ENCODE data around the gene TUT1. TPM values are rescaled to one million over a fixed set of nuclear protein-coding genes. Genes with fewer than 3 reads are reported as not detected.

The TUT1 gene
- total RNA-seq, 2 experiments from 2014 or later = 22.5 to 38.2 TPM

- Histone ChIP-seq H3K79me2 (ENCODE audit: insufficient read depth, low read depth, low read length) (peaks cover 21% of the 10 kb centered on the region; the same call in 1 of the 2 replicates), H3K4me2 (ENCODE audit: low read length) (no peak overlapping the region), H3K27ac (ENCODE audit: low read depth, low read length, poor library complexity, severe bottlenecking) (no peak overlapping the region), H3K36me3 (ENCODE audit: insufficient read depth, low read length) (peaks cover 26% of the 10 kb centered on the region), H2AFZ (ENCODE audit: low read length) (no peak overlapping the region), H3K4me3 (ENCODE audit: low read depth, low read length, poor library complexity, severe bottlenecking) (no peak overlapping the region), H3K9me2 (ENCODE audit: insufficient read depth, low read length) (no peaks in the 10 kb centered on the region), H4K20me1 (ENCODE audit: insufficient read depth, low read length) (no peaks in the 10 kb centered on the region), H3K4me1 (ENCODE audit: insufficient read depth, low read length, poor library complexity, severe bottlenecking) (peaks cover 29% of the 10 kb centered on the region), H3K9me3 (ENCODE audit: low read length) (no peaks in the 10 kb centered on the region)
- DNase-seq (ENCODE audit: low spot score) = no peak
- ChIA-PET CTCF (ENCODE audit: unreplicated experiment) (no interaction called here), POLR2A (interaction anchor here (0.7 kb wide), 1 partner anchor 240 kb away, joined by 3 read pairs; no protein-coding TSS in a partner anchor)
- intact Hi-C loops (cut with micrococcal nuclease; ENCODE audit: unreplicated experiment) = no loop called here
- no TSS peak for BruUV-seq (replicated peaks)
- no peak for TF ChIP-seq CTCF (conservative IDR thresholded peaks at IDR 0.05; ENCODE audit: low read length)
- no peak for TF ChIP-seq EZH2phosphoT487 (IDR thresholded peaks at IDR 0.05; ENCODE audit: borderline replicate concordance, low read depth, low read length)
Observed at GRCh38 chr11:62615521-62615920, 24.2 kb upstream of the TUT1 start.

DNA sequence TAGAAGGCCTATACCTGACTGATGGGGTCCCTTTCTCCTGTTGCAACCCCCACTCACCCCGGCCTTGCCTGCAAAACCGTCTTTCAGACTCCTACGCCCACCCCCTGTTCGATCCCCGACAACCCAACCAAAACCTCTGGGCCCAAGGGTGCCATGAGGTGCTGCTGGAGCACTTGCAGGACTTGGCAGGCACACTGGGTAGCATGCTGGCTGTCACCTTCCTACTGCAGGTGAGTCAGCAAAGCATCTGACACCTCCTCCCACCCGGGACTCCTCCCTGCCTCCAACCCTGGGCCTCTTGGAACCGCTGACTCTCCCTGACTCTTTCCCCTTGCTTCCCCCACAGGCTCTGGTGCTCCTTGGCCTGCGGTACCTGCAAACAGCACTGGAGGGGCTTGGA lies 23.0 kb upstream of the TUT1 start:
- no peak overlapping the region for H2AFZ ChIP-seq (ENCODE audit: low read length)
- POLR2A ChIA-PET = no interaction called here
- H3K4me2 ChIP-seq (ENCODE audit: low read length) = no peak overlapping the region
- H3K27ac ChIP-seq (ENCODE audit: low read depth, low read length, poor library complexity, severe bottlenecking) = peak overlapping the region; percentile 7
- no peaks in the 10 kb centered on the region for H3K9me3 ChIP-seq (ENCODE audit: low read length)
- no peak for TF ChIP-seq EZH2phosphoT487 (IDR thresholded peaks at IDR 0.05; ENCODE audit: borderline replicate concordance, low read depth, low read length)
- TF ChIP-seq CTCF (conservative IDR thresholded peaks at IDR 0.05; ENCODE audit: low read length) = no peak
- H3K4me1 ChIP-seq (ENCODE audit: insufficient read depth, low read length, poor library complexity, severe bottlenecking) = peaks cover 21% of the 10 kb centered on the region
- H3K9me2 ChIP-seq (ENCODE audit: insufficient read depth, low read length) = no peaks in the 10 kb centered on the region
- peaks cover 8% of the 10 kb centered on the region; the same call in 1 of the 2 replicates for H3K79me2 ChIP-seq (ENCODE audit: insufficient read depth, low read depth, low read length)
- DNase-seq (ENCODE audit: low spot score) = no peak
- intact Hi-C loops (cut with micrococcal nuclease; ENCODE audit: unreplicated experiment) = no loop called here
- no peak overlapping the region for H3K4me3 ChIP-seq (ENCODE audit: low read depth, low read length, poor library complexity, severe bottlenecking)
- no TSS peak for BruUV-seq (replicated peaks)
- H3K36me3 ChIP-seq (ENCODE audit: insufficient read depth, low read length) = peaks cover 24% of the 10 kb centered on the region
- H4K20me1 ChIP-seq (ENCODE audit: insufficient read depth, low read length) = no peaks in the 10 kb centered on the region
- CTCF ChIA-PET (ENCODE audit: unreplicated experiment) = no interaction called here

DNA sequence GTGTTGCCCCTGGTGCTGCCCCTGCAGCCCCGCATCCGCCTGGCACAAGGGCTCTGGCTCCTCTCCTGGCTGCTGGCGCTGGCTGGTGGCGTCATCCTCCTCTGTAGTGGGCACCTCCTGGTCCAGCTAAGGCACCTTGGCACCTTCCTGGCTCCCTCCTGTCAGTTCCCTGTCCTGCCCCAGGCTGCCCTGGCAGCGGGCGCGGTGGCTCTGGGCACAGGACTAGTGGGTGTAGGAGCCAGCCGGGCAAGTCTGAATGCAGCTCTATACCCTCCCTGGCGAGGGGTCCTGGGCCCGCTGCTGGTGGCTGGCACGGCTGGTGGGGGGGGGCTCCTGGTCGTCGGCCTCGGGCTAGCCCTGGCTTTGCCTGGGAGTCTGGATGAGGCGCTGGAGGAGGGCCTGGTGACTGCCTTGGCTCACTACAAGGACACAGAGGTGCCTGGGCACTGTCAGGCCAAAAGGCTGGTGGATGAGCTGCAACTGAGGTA lies 22.0 kb upstream of the TUT1 start:
- H2AFZ ChIP-seq (ENCODE audit: low read length) = no peak overlapping the region
- H3K79me2 ChIP-seq (ENCODE audit: insufficient read depth, low read depth, low read length) = peaks cover 5% of the 10 kb centered on the region; the same call in 1 of the 2 replicates
- peak overlapping the region; percentile 86; the same call in 1 of the 2 replicates for H3K4me2 ChIP-seq (ENCODE audit: low read length)
- H3K9me3 ChIP-seq (ENCODE audit: low read length) = no peaks in the 10 kb centered on the region
- peaks cover 20% of the 10 kb centered on the region for H3K4me1 ChIP-seq (ENCODE audit: insufficient read depth, low read length, poor library complexity, severe bottlenecking)
- peak overlapping the region; percentile 61 for H3K27ac ChIP-seq (ENCODE audit: low read depth, low read length, poor library complexity, severe bottlenecking)
- no peaks in the 10 kb centered on the region for H4K20me1 ChIP-seq (ENCODE audit: insufficient read depth, low read length)
- H3K36me3 ChIP-seq (ENCODE audit: insufficient read depth, low read length) = peaks cover 20% of the 10 kb centered on the region
- intact Hi-C loops (cut with micrococcal nuclease; ENCODE audit: unreplicated experiment) = loop anchor here (2.0 kb wide), 1 partner anchor 51 kb away; the partner anchor contains the start of genes C11orf98 and CSKMT
- ChIA-PET CTCF (ENCODE audit: unreplicated experiment) (no interaction called here), POLR2A (interaction anchor here (0.5 kb wide), 1 partner anchor 22 kb away, joined by 4 read pairs; the partner anchor contains the start of gene TUT1)
- H3K9me2 ChIP-seq (ENCODE audit: insufficient read depth, low read length) = no peaks in the 10 kb centered on the region
- no peak overlapping the region for H3K4me3 ChIP-seq (ENCODE audit: low read depth, low read length, poor library complexity, severe bottlenecking)
- TF ChIP-seq EZH2phosphoT487 (IDR thresholded peaks at IDR 0.05; ENCODE audit: borderline replicate concordance, low read depth, low read length) (no peak), CTCF (conservative IDR thresholded peaks at IDR 0.05; ENCODE audit: low read length) (no peak)
- no peak for DNase-seq (ENCODE audit: low spot score)
- BruUV-seq (replicated peaks) = no TSS peak

Measured in OCI-LY7 (cell line).